GM19043 (cell line): Measurements from ENCODE around the gene CD164.

Experiments used
- ATAC-seq: cut with Tn5 transposase; IDR thresholded peaks from one replicate; pipeline ENCODE4 v1.9.1; 2021; ENCODE audit warnings: low read depth; ENCODE audit not compliant: unreplicated experiment

The CD164 gene

GRCh38 chr6:109316909-109317308 lies 65.4 kb downstream of the CD164 start:
- ATAC-seq, result no peak
